ENCODE data around the gene PKP2. TPM values are rescaled to one million over a fixed set of nuclear protein-coding genes. Genes with fewer than 3 reads are reported as not detected.

PKP2 gene
- total and polyA plus RNA-seq, 9 of the 15 experiments (the other 6 are each of a cell fraction or from before 2014, with no cell fraction given): 1.6 to 4.2 (median 2.8) TPM

DNA sequence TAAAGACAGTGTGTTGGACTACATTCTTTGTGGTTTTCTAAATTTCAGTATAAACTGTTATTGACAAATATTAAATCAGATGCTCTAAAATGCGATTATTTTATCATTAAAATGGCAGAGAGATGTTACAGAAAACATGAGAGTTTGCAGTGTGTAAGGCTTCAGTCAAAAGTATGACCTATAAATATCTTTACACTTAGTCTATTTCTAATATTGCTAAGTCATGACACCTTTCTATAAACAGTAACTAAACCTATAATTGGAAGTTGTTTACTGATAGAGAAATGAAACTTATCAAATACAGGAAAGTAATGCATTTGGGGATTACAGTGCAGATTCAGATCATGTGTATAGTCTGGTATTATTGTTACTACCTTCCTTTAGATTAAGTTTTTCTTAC is 72.0 kb downstream of the PKP2 start (continued):
- TF ChIP-seq, protein P1, sequence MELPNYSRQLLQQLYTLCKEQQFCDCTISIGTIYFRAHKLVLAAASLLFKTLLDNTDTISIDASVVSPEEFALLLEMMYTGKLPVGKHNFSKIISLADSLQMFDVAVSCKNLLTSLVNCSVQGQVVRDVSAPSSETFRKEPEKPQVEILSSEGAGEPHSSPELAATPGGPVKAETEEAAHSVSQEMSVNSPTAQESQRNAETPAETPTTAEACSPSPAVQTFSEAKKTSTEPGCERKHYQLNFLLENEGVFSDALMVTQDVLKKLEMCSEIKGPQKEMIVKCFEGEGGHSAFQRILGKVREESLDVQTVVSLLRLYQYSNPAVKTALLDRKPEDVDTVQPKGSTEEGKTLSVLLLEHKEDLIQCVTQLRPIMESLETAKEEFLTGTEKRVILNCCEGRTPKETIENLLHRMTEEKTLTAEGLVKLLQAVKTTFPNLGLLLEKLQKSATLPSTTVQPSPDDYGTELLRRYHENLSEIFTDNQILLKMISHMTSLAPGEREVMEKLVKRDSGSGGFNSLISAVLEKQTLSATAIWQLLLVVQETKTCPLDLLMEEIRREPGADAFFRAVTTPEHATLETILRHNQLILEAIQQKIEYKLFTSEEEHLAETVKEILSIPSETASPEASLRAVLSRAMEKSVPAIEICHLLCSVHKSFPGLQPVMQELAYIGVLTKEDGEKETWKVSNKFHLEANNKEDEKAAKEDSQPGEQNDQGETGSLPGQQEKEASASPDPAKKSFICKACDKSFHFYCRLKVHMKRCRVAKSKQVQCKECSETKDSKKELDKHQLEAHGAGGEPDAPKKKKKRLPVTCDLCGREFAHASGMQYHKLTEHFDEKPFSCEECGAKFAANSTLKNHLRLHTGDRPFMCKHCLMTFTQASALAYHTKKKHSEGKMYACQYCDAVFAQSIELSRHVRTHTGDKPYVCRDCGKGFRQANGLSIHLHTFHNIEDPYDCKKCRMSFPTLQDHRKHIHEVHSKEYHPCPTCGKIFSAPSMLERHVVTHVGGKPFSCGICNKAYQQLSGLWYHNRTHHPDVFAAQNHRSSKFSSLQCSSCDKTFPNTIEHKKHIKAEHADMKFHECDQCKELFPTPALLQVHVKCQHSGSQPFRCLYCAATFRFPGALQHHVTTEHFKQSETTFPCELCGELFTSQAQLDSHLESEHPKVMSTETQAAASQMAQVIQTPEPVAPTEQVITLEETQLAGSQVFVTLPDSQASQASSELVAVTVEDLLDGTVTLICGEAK (IDR thresholded peaks at IDR 0.05): no peak
- TF ChIP-seq, protein P1 (CRISPR knock-in tag; IDR thresholded peaks at IDR 0.05): no peak
- TF ChIP-seq SIN3A (IDR thresholded peaks at IDR 0.05; ENCODE audit: borderline replicate concordance in 2 of 2, control insufficient read depth in 1 of 2, low read depth in 2 of 2, low read length in 2 of 2): no peak
